Hepatocyte (in vitro differentiated cells): Measurements from ENCODE around the gene DLG2. TPM values are rescaled to one million over a fixed set of nuclear protein-coding genes. Genes with fewer than 3 reads are reported as not detected.

ENCODE experiments used
- DNase-seq: peaks from one replicate; pipeline ENCODE4 v3.0.0-alpha.2; 2016; ENCODE audit warnings: low spot score
- H2AFZ ChIP-seq: fragments of 200-600 bp; sonication (generic); 2 replicates; pipeline ENCODE4 v1.6.0; 2016; ENCODE audit warnings: antibody characterized with exemption, mild to moderate bottlenecking
- H3K27ac ChIP-seq: fragments of 200-600 bp; sonication (generic); 2 replicates; pipeline ENCODE4 v1.5.1; 2016; ENCODE audit warnings: mild to moderate bottlenecking
- H3K27me3 ChIP-seq: fragments of 200-600 bp; sonication (generic); 2 replicates; pipeline ENCODE4 v1.6.1; 2016
- H3K36me3 ChIP-seq: fragments of 200-600 bp; sonication (generic); replicated peaks from 2 replicates; pipeline ENCODE4 v1.5.1; 2016; ENCODE audit warnings: low read depth; ENCODE audit not compliant: insufficient read depth
- H3K4me1 ChIP-seq: fragments of 200-600 bp; sonication (generic); 2 replicates; pipeline ENCODE4 v1.5.1; 2016; ENCODE audit warnings: mild to moderate bottlenecking, moderate library complexity; ENCODE audit not compliant: insufficient read depth
- H3K4me2 ChIP-seq: fragments of 200-600 bp; sonication (generic); 2 replicates; pipeline ENCODE4 v1.6.0; 2016
- H3K4me3 ChIP-seq: fragments of 200-600 bp; sonication (generic); 2 replicates; pipeline ENCODE4 v1.5.1; 2016; ENCODE audit warnings: mild to moderate bottlenecking
- H3K79me2 ChIP-seq: fragments of 200-600 bp; sonication (generic); 2 replicates; pipeline ENCODE4 v1.6.0; 2017; ENCODE audit warnings: mild to moderate bottlenecking
- H3K9me2 ChIP-seq: fragments of 200-600 bp; sonication (generic); replicated peaks from 2 replicates; pipeline ENCODE4 v1.6.0; 2017; ENCODE audit warnings: mild to moderate bottlenecking; ENCODE audit not compliant: insufficient read depth
- H3K9me3 ChIP-seq: fragments of 200-600 bp; sonication (generic); 2 replicates; pipeline ENCODE4 v1.5.1; 2016; ENCODE audit warnings: low read depth, mild to moderate bottlenecking
- H4K20me1 ChIP-seq: fragments of 200-600 bp; sonication (generic); 2 replicates; pipeline ENCODE4 v1.6.0; 2016; ENCODE audit warnings: mild to moderate bottlenecking; ENCODE audit not compliant: insufficient read depth, poor library complexity, severe bottlenecking
- EZH2 ChIP-seq: fragments of 200-600 bp; sonication (generic); IDR thresholded peaks from 2 replicates; pipeline ENCODE4 v1.6.1; 2016; ENCODE audit warnings: antibody characterized with exemption, mild to moderate bottlenecking, borderline replicate concordance
- EZH2phosphoT487 ChIP-seq: fragments of 200-600 bp; sonication (generic); IDR thresholded peaks from one replicate; pipeline ENCODE4 v1.6.1; 2018; ENCODE audit warnings: antibody characterized with exemption, mild to moderate bottlenecking, low read depth, moderate library complexity; ENCODE audit not compliant: unreplicated experiment, severe bottlenecking
- WGBS: methylation state at CpG from one replicate; pipeline ENCODE4 v1.1.6; 2016; ENCODE audit warnings: low lambda C conversion rate; ENCODE audit errors: missing lambda C conversion rate; 5-methylcytosine and 5-hydroxymethylcytosine counted together
- polyA plus RNA-seq: library from polyadenylated mRNA; unstranded; fragments of >200 nt; fragmentation: Nextera tagmentation; extraction: Ambion mirVana; gene quantifications from 2 replicates; pipeline ENCODE4 v1.2.1, GENCODE V29; 2016
- total RNA-seq: library from RNA; depleted of rRNA; stranded (reverse); fragments of >200 nt; gene quantifications from 2 replicates; pipeline ENCODE4 v1.2.3, GENCODE V29; 2014
- TF ChIP-seq, protein P1 (sequence below): fragments of 200-600 bp; sonication (generic); IDR thresholded peaks from 2 replicates; pipeline ENCODE4 v1.5.1; 2016; ENCODE audit warnings: antibody characterized with exemption, mild to moderate bottlenecking; ENCODE audit not compliant: poor library complexity

DLG2 gene
- total and polyA plus RNA-seq, 2 experiments from 2014 or later: 2.6 to 6.8 TPM

- WGBS: 59% methylated on average over 1 of the region's 1 CpG
- no peak for DNase-seq
Measured at GRCh38 chr11:84804041-84804440, 823.1 kb downstream of the DLG2 start.

GRCh38 chr11:84800755-84801346, 826.3 kb downstream of the DLG2 start:
- Histone ChIP-seq H3K4me1 (no peaks in the 10 kb centered on the region), H3K9me2 (no peaks in the 10 kb centered on the region), H3K79me2 (no peaks in the 10 kb centered on the region), H3K4me3 (no peak overlapping the region), H3K9me3 (peaks cover 2% of the 10 kb centered on the region), H3K27me3 (no peaks in the 10 kb centered on the region), H3K4me2 (no peak overlapping the region), H3K36me3 (no peaks in the 10 kb centered on the region), H3K27ac (no peak overlapping the region), H2AFZ (no peak overlapping the region), H4K20me1 (no peaks in the 10 kb centered on the region)
- WGBS: 71% methylated on average over 8 of the region's 8 CpGs
- TF ChIP-seq, protein P1, sequence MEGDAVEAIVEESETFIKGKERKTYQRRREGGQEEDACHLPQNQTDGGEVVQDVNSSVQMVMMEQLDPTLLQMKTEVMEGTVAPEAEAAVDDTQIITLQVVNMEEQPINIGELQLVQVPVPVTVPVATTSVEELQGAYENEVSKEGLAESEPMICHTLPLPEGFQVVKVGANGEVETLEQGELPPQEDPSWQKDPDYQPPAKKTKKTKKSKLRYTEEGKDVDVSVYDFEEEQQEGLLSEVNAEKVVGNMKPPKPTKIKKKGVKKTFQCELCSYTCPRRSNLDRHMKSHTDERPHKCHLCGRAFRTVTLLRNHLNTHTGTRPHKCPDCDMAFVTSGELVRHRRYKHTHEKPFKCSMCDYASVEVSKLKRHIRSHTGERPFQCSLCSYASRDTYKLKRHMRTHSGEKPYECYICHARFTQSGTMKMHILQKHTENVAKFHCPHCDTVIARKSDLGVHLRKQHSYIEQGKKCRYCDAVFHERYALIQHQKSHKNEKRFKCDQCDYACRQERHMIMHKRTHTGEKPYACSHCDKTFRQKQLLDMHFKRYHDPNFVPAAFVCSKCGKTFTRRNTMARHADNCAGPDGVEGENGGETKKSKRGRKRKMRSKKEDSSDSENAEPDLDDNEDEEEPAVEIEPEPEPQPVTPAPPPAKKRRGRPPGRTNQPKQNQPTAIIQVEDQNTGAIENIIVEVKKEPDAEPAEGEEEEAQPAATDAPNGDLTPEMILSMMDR: peak; percentile 63
- no peak for TF ChIP-seq EZH2
- no peak for TF ChIP-seq EZH2phosphoT487
- peak; percentile 56 for DNase-seq

More at GRCh38 chr11:84804041-84804440, 823.1 kb downstream of the DLG2 start:
- Histone ChIP-seq H2AFZ (no peak overlapping the region), H3K36me3 (no peaks in the 10 kb centered on the region), H3K9me3 (peaks cover 9% of the 10 kb centered on the region), H3K4me1 (no peaks in the 10 kb centered on the region), H3K27ac (no peak overlapping the region), H4K20me1 (no peaks in the 10 kb centered on the region), H3K27me3 (no peaks in the 10 kb centered on the region), H3K79me2 (no peaks in the 10 kb centered on the region), H3K4me2 (no peak overlapping the region), H3K9me2 (no peaks in the 10 kb centered on the region), H3K4me3 (no peak overlapping the region)
- TF ChIP-seq, protein P1: no peak
- TF ChIP-seq EZH2 (no peak), EZH2phosphoT487 (no peak)

DNA sequence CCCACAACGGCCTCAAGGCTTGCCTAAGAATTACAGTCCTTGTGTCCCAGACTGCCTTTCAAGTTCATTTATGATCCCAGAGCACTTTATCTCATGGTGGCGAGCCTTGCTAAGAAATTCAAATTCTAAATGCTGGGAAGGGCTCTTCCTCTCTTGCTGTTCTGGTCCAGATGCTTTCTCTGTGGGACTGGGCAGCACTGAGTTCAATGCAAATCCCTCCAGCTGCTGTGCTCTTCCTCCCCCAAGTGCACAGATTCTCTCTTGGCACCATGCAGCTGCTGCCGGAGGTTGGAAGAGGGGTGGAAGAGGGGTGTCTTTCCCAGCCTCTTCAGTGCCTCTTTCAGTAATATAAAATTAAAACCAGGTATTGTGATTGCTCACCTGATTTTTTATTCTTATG, 828.0 kb downstream of the DLG2 start:
- H3K27ac ChIP-seq: no peak overlapping the region
- no peak overlapping the region for H3K4me2 ChIP-seq
- no peaks in the 10 kb centered on the region for H3K27me3 ChIP-seq
- no peaks in the 10 kb centered on the region for H3K9me2 ChIP-seq
- no peaks in the 10 kb centered on the region for H3K4me1 ChIP-seq
- no peak for TF ChIP-seq EZH2
- TF ChIP-seq, protein P1: no peak
- TF ChIP-seq EZH2phosphoT487: no peak
- 81% methylated on average over 3 of the region's 3 CpGs for WGBS
- no peak overlapping the region for H3K4me3 ChIP-seq
- no peak for DNase-seq
- no peaks in the 10 kb centered on the region for H3K9me3 ChIP-seq
- no peaks in the 10 kb centered on the region for H3K79me2 ChIP-seq
- H3K36me3 ChIP-seq: no peaks in the 10 kb centered on the region
- H4K20me1 ChIP-seq: no peaks in the 10 kb centered on the region
- H2AFZ ChIP-seq: no peak overlapping the region

- no peaks in the 10 kb centered on the region for H3K79me2 ChIP-seq
- H3K9me2 ChIP-seq: no peaks in the 10 kb centered on the region
- no peaks in the 10 kb centered on the region for H3K36me3 ChIP-seq
- no peaks in the 10 kb centered on the region for H3K9me3 ChIP-seq
- no peak overlapping the region for H2AFZ ChIP-seq
- H3K4me2 ChIP-seq: no peak overlapping the region
- H3K27me3 ChIP-seq: no peaks in the 10 kb centered on the region
- DNase-seq: no peak
- H3K27ac ChIP-seq: no peak overlapping the region
- WGBS: 95% methylated on average over 8 of the region's 8 CpGs
- H3K4me1 ChIP-seq: no peaks in the 10 kb centered on the region
- TF ChIP-seq EZH2phosphoT487 (no peak), EZH2 (no peak)
- TF ChIP-seq, protein P1: no peak
- H4K20me1 ChIP-seq: no peaks in the 10 kb centered on the region
- H3K4me3 ChIP-seq: no peak overlapping the region
Measured at GRCh38 chr11:84795698-84796097, 831.4 kb downstream of the DLG2 start.
